ENCODE measurements around the gene MFN1.

DNA sequence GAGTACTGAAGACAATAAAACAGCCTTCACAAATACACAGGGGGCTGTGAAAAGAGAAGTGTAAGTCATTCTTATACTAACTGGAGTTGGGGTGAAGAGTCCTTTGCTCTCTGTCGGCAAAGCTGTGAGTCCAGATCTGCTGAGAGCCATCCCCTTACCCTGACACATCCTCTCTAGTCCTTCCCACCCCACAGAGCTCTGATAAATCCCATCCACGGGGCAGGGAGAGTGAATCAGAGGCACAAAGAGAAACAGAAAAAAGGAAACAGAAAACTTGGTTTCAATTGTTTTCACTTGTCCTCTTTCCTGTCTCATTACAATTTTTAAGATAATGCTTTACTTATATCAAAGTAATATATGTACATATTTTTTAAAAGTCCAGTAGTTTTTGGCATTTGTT is 42.9 kb upstream of the MFN1 start:
- TF ChIP-seq, protein P1, sequence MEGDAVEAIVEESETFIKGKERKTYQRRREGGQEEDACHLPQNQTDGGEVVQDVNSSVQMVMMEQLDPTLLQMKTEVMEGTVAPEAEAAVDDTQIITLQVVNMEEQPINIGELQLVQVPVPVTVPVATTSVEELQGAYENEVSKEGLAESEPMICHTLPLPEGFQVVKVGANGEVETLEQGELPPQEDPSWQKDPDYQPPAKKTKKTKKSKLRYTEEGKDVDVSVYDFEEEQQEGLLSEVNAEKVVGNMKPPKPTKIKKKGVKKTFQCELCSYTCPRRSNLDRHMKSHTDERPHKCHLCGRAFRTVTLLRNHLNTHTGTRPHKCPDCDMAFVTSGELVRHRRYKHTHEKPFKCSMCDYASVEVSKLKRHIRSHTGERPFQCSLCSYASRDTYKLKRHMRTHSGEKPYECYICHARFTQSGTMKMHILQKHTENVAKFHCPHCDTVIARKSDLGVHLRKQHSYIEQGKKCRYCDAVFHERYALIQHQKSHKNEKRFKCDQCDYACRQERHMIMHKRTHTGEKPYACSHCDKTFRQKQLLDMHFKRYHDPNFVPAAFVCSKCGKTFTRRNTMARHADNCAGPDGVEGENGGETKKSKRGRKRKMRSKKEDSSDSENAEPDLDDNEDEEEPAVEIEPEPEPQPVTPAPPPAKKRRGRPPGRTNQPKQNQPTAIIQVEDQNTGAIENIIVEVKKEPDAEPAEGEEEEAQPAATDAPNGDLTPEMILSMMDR (IDR thresholded peaks at IDR 0.05; ENCODE audit: low read depth, low read length), result no peak
- TF ChIP-seq POLR2A (IDR thresholded peaks at IDR 0.05; ENCODE audit: extremely low read depth, insufficient read length) (no peak), MYC (IDR thresholded peaks at IDR 0.05; ENCODE audit: low read depth, low read length) (no peak)
- TF ChIP-seq, protein P2, sequence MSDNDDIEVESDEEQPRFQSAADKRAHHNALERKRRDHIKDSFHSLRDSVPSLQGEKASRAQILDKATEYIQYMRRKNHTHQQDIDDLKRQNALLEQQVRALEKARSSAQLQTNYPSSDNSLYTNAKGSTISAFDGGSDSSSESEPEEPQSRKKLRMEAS (IDR thresholded peaks at IDR 0.05; ENCODE audit: low read depth, low read length), result no peak
